ENCODE measurements around the gene HOXB8. TPM values are rescaled to one million over a fixed set of nuclear protein-coding genes. Genes with fewer than 3 reads are reported as not detected.

The HOXB8 gene
- total RNA-seq, 2 experiments from 2014 or later = not detected

- DNase-seq = no peak
- Mint-ChIP-seq H3K27ac (no peak overlapping the region), H3K36me3 (ENCODE audit: low read depth) (no peaks in the 10 kb centered on the region), H3K27me3 (peaks cover 93% of the 10 kb centered on the region), H3K4me1 (ENCODE audit: low read depth) (peaks cover 39% of the 10 kb centered on the region), H3K4me3 (no peak overlapping the region), H3K9me3 (no peaks in the 10 kb centered on the region)
- CTCF ChIA-PET = interaction anchor here (0.7 to 1.1 kb wide), 4 partner anchors 82 to 321 kb away, joined by 3 to 4 read pairs (median 4); no protein-coding TSS in a partner anchor
- no peak for ATAC-seq
- TF ChIP-seq, protein P1, sequence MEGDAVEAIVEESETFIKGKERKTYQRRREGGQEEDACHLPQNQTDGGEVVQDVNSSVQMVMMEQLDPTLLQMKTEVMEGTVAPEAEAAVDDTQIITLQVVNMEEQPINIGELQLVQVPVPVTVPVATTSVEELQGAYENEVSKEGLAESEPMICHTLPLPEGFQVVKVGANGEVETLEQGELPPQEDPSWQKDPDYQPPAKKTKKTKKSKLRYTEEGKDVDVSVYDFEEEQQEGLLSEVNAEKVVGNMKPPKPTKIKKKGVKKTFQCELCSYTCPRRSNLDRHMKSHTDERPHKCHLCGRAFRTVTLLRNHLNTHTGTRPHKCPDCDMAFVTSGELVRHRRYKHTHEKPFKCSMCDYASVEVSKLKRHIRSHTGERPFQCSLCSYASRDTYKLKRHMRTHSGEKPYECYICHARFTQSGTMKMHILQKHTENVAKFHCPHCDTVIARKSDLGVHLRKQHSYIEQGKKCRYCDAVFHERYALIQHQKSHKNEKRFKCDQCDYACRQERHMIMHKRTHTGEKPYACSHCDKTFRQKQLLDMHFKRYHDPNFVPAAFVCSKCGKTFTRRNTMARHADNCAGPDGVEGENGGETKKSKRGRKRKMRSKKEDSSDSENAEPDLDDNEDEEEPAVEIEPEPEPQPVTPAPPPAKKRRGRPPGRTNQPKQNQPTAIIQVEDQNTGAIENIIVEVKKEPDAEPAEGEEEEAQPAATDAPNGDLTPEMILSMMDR (IDR thresholded peaks at IDR 0.05) = no peak
- POLR2A ChIA-PET = interaction anchor here (1.7 kb wide), 1 partner anchor 92 kb away, joined by 5 read pairs; no protein-coding TSS in a partner anchor
- intact Hi-C loops (cut with micrococcal nuclease) = no loop called here
Observed at GRCh38 chr17:48583708-48584222, 31.3 kb downstream of the HOXB8 start.

DNA sequence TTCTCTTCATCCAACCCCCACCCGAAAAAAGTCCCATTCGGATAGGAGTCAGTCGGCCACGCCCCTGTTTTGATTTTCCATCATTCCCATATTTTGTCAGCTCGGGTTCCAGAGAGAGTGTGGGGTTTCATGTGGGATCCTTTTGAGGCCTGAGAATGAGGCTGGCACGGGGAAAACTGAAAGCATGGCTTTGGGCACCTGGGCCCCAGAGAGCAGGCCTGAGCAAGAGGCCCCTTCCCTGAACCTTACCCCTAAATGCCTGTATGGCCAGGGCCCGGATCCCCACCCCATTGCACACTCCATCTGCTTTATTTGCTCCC is 32.4 kb downstream of the HOXB8 start:
- TF ChIP-seq, protein P1 (IDR thresholded peaks at IDR 0.05) = no peak
- intact Hi-C loops (cut with micrococcal nuclease) = no loop called here
- CTCF ChIA-PET = interaction anchor here (0.6 to 1.1 kb wide), 6 partner anchors 8 to 557 kb away, joined by 3 to 4 read pairs (median 3); no protein-coding TSS in a partner anchor
- Mint-ChIP-seq H3K27me3 (peaks cover 84% of the 10 kb centered on the region), H3K9me3 (no peaks in the 10 kb centered on the region), H3K27ac (no peak overlapping the region), H3K36me3 (ENCODE audit: low read depth) (no peaks in the 10 kb centered on the region), H3K4me3 (peak overlapping the region; percentile 57), H3K4me1 (ENCODE audit: low read depth) (peaks cover 40% of the 10 kb centered on the region)
- POLR2A ChIA-PET = interaction anchor here (0.6 to 1.7 kb wide), 3 partner anchors 27 to 244 kb away, joined by 3 to 5 read pairs (median 3); no protein-coding TSS in a partner anchor
- ATAC-seq (no peak), DNase-seq (no peak)

DNA sequence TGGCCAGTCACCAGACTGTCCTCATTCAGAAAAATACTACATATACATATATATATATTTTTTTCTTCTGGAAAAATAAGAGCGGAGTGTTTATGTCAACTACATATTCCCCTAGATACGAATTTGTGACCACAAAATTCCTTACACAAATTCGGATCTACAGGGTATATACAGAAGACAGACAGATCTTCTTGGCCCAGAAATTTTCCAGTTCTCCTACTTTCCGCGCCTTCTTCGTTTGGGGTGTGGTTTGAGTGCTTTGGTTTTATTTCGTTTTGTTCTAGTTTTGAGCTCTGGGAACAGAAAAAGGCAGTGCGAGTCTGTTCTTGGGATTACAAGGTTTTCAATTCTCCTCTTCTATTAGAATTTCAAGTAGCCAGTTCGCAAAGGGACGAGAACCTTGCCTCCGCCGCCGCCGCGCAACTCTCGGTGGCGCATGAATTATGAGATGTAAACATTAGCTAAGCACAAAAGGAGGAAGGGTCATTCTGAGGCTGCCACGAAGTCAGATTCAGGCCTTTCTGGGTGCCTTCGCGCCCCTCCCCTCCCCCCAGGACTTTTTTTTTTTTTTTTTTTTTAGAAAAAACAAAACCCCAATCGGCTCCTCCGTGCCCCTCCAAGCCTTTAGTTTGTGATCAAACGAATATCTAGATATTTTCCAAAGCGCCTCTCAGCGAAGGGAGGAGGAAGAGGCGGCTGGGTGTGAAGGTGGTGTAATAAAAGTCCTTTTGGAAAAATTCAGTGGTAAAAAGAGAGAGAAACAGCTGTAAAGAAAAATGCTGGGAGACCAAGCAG is 35.1 kb downstream of the HOXB8 start:
- Mint-ChIP-seq H3K27ac (no peak overlapping the region), H3K27me3 (peaks cover 59% of the 10 kb centered on the region), H3K36me3 (ENCODE audit: low read depth) (no peaks in the 10 kb centered on the region), H3K4me3 (peak overlapping the region; percentile 85), H3K4me1 (ENCODE audit: low read depth) (peaks cover 41% of the 10 kb centered on the region), H3K9me3 (no peaks in the 10 kb centered on the region)
- DNase-seq (no peak), ATAC-seq (no peak)
- intact Hi-C loops (cut with micrococcal nuclease) = no loop called here
- ChIA-PET POLR2A (no interaction called here), CTCF (interaction anchor here (0.8 to 1.2 kb wide), 3 partner anchors 33 to 316 kb away, joined by 3 read pairs; no protein-coding TSS in a partner anchor)
- TF ChIP-seq, protein P1 (IDR thresholded peaks at IDR 0.05) = no peak

DNA sequence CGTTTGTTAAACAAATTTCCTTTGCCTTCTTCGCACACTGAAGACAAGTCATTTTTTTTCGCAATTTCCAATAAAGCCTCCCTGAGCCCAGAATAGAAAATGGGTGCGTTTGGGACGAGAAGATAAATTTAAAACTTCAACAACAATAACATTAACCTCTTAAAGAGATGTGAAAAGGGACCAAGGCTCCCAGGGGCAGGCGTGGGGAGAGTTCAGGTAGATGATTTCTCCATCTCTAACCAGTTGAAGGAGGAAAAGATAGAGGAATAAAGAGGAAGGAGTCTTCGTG is 35.7 kb downstream of the HOXB8 start:
- Mint-ChIP-seq H3K27ac (no peak overlapping the region), H3K4me3 (peak overlapping the region; percentile 85), H3K27me3 (peaks cover 54% of the 10 kb centered on the region), H3K4me1 (ENCODE audit: low read depth) (peaks cover 40% of the 10 kb centered on the region), H3K9me3 (no peaks in the 10 kb centered on the region), H3K36me3 (ENCODE audit: low read depth) (no peaks in the 10 kb centered on the region)
- TF ChIP-seq, protein P1 (IDR thresholded peaks at IDR 0.05) = no peak
- ChIA-PET POLR2A (interaction anchor here (1.1 kb wide), 1 partner anchor 66 kb away, joined by 4 read pairs; no protein-coding TSS in a partner anchor), CTCF (interaction anchor here (1.1 to 1.9 kb wide), 4 partner anchors 14 to 227 kb away, joined by 3 to 6 read pairs (median 3); partner anchors contain the start of gene HOXB5)
- DNase-seq (no peak), ATAC-seq (no peak)
- intact Hi-C loops (cut with micrococcal nuclease) = no loop called here
